Prostate gland (tissue), 2 donors: ENCODE measurements around the gene NPTX1.

ENCODE experiments used
- POLR2A ChIP-seq: fragments of 450-650 bp; IDR thresholded peaks from one replicate; pipeline ENCODE4 v1.6.1; 2016; ENCODE audit warnings: antibody characterized with exemption, mild to moderate bottlenecking
- TF ChIP-seq, protein P1 (sequence below), 4 experiments: fragments of 200-600 bp in 2 of 4; fragments of 450-650 bp in 2 of 4; sonication (generic) in 2 of 4; IDR thresholded peaks; 1 replicate in 3 of 4; 2 replicates in 1 of 4; pipeline ENCODE4 v1.5.1; 2016 to 2019; ENCODE audit warnings: antibody characterized with exemption in 4 of 4, mild to moderate bottlenecking in 2 of 4, moderate library complexity in 2 of 4

DNA sequence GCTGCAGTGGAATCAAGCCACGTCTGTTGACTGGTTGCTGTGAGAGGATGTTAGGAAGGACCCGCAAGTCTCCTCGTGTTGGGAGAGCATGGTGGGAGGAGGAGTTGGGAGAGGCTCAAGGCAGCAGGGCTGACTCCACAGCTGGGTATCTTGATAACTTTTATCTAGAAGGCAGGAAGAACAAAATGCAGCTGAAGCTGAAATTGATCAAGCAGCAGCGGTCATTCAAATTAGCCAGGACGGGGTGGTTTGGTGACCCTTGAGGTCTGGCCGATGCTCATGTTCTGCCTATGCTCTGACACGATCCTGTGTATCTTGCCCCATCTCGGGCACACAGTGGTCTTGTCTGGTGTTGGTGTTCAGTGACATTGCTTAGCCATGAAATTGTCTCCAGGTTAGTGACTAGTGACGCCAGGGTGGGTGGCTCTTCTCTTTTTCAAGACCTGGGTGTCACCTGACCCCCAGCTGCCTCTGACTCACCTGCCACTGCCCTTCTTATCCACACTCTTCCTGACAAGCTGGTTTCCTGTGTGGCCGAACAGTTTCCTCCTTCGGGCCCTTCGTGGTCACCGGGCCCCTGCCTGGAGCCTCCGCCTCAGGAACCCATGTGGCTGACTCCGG is 19.1 kb downstream of the NPTX1 start:
- TF ChIP-seq, protein P1, sequence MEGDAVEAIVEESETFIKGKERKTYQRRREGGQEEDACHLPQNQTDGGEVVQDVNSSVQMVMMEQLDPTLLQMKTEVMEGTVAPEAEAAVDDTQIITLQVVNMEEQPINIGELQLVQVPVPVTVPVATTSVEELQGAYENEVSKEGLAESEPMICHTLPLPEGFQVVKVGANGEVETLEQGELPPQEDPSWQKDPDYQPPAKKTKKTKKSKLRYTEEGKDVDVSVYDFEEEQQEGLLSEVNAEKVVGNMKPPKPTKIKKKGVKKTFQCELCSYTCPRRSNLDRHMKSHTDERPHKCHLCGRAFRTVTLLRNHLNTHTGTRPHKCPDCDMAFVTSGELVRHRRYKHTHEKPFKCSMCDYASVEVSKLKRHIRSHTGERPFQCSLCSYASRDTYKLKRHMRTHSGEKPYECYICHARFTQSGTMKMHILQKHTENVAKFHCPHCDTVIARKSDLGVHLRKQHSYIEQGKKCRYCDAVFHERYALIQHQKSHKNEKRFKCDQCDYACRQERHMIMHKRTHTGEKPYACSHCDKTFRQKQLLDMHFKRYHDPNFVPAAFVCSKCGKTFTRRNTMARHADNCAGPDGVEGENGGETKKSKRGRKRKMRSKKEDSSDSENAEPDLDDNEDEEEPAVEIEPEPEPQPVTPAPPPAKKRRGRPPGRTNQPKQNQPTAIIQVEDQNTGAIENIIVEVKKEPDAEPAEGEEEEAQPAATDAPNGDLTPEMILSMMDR (IDR thresholded peaks at IDR 0.05), result no peak
- no peak for TF ChIP-seq POLR2A
